ENCODE data around the gene DVL3. TPM values are rescaled to one million over a fixed set of nuclear protein-coding genes. Genes with fewer than 3 reads are reported as not detected.

Gene DVL3
- total RNA-seq, 2 experiments from 2014 or later: 35.0 to 36.3 TPM

DNA sequence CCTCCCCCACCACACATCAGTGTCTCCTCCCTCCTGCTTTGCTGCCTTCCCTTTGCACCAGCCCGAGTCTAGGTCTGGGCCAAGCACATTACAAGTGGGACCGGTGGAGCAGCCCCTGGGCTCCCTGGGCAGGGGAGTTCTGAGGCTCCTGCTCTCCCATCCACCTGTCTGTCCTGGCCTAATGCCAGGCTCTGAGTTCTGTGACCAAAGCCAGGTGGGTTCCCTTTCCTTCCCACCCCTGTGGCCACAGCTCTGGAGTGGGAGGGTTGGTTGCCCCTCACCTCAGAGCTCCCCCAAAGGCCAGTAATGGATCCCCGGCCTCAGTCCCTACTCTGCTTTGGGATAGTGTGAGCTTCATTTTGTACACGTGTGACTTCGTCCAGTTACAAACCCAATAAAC lies 28.5 kb downstream of the DVL3 start:
- Mint-ChIP-seq H3K4me1 (peaks cover 32% of the 10 kb centered on the region), H3K4me3 (no peak overlapping the region), H3K27me3 (no peaks in the 10 kb centered on the region), H3K27ac (no peak overlapping the region), H3K9me3 (no peaks in the 10 kb centered on the region), H3K36me3 (ENCODE audit: low read depth) (peaks cover 63% of the 10 kb centered on the region)
- DNase-seq: no peak
- ChIA-PET POLR2A (no interaction called here), CTCF (interaction anchor here (0.7 to 4.3 kb wide), 7 partner anchors 10 to 109 kb away, joined by 3 to 22 read pairs (median 3); partner anchors contain the start of genes AP2M1 and EIF2B5)

DNA sequence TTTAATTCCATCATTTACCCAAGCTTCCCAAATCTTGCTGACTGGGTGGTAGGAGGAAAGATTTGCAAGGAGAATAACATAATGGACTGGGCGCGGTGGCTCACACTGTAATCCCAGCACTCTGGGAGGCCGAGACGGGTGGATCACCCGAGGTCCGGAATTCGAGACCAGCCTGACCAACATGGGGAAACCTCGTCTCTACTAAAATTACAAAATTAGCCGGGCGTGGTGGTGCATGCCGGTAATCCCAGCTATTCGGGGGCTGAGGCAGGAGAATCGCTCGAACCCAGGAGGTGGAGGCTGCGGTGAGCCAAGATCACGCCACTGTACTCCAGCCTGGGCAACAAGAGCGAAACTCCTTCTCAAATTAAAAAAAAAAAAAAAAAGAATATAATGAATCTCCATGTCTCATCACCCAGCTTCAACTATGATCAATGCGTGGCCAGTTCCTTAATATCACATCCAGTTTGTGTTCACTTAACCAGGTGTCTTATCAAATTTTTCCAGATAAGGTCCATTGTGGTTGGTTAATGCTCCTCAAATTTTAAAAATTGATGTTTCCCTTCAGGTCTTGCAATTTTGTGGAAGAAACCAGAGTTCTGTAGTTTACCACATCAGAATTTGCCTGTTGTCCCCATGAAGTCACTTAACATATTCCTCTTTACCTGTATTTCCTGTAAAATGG lies 29.5 kb downstream of the DVL3 start:
- Mint-ChIP-seq H3K36me3 (ENCODE audit: low read depth) (peaks cover 58% of the 10 kb centered on the region), H3K9me3 (no peaks in the 10 kb centered on the region), H3K4me3 (peak overlapping the region; percentile 94), H3K27me3 (no peaks in the 10 kb centered on the region), H3K4me1 (peaks cover 36% of the 10 kb centered on the region), H3K27ac (peak overlapping the region; percentile 82)
- ChIA-PET POLR2A (no interaction called here), CTCF (interaction anchor here (0.6 to 4.3 kb wide), 5 partner anchors 11 to 270 kb away, joined by 3 to 22 read pairs (median 4); partner anchors contain the start of genes AP2M1 and EIF2B5)
- no peak for DNase-seq

- H3K4me3 Mint-ChIP-seq: peak overlapping the region; percentile 94
- H3K27me3 Mint-ChIP-seq: no peaks in the 10 kb centered on the region
- H3K4me1 Mint-ChIP-seq: peaks cover 36% of the 10 kb centered on the region
- ChIA-PET POLR2A (interaction anchor here (0.7 kb wide), 1 partner anchor 10 kb away, joined by 3 read pairs; no protein-coding TSS in a partner anchor), CTCF (interaction anchor here (0.6 to 4.3 kb wide), 5 partner anchors 9 to 271 kb away, joined by 3 to 22 read pairs (median 3); partner anchors contain the start of genes AP2M1 and DVL3)
- peaks cover 57% of the 10 kb centered on the region for H3K36me3 Mint-ChIP-seq (ENCODE audit: low read depth)
- no peaks in the 10 kb centered on the region for H3K9me3 Mint-ChIP-seq
- H3K27ac Mint-ChIP-seq: peak overlapping the region; percentile 94
- peak; percentile 99 for DNase-seq
Observed at GRCh38 chr3:184185461-184186183, 30.4 kb downstream of the DVL3 start.

- H3K4me1 Mint-ChIP-seq: peaks cover 36% of the 10 kb centered on the region
- POLR2A ChIA-PET: interaction anchor here (0.7 kb wide), 1 partner anchor 11 kb away, joined by 3 read pairs; no protein-coding TSS in a partner anchor
- peaks cover 50% of the 10 kb centered on the region for H3K36me3 Mint-ChIP-seq (ENCODE audit: low read depth)
- DNase-seq: no peak
- CTCF ChIA-PET: interaction anchor here (0.7 to 4.3 kb wide), 4 partner anchors 9 to 42 kb away, joined by 3 to 22 read pairs (median 3); partner anchors contain the start of genes AP2M1 and DVL3
- no peaks in the 10 kb centered on the region for H3K27me3 Mint-ChIP-seq
- H3K4me3 Mint-ChIP-seq: peak within 1 kb of the TSS; percentile 94
- H3K27ac Mint-ChIP-seq: peak within 1 kb of the TSS; percentile 94
- no peaks in the 10 kb centered on the region for H3K9me3 Mint-ChIP-seq
Observed at GRCh38 chr3:184186184-184186901, 31.2 kb downstream of the DVL3 start, which contains the start of gene ABCF3. Gene ABCF3, plus strand, starts transcription at chr3:184186199. Its CDS starts 9 bp downstream, at chr3:184186208.

DNA sequence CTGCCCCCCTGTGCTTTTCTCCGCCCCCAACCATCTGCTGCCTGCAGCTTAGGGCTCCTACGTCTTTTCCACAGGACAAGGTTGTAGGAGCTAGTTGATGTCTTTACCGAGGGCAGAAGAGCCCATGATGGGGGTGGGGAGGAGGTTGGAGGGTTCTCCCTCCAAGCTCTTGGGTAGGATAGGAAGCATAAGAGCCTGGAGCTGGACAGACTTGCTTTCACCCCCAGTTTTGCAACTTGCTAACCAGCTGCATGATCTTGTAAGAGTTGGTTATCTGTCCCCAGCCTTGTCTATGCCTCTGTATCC lies 31.7 kb downstream of the DVL3 start:
- ChIA-PET CTCF (no interaction called here), POLR2A (no interaction called here)
- no peaks in the 10 kb centered on the region for H3K9me3 Mint-ChIP-seq
- H3K36me3 Mint-ChIP-seq (ENCODE audit: low read depth): peaks cover 47% of the 10 kb centered on the region
- DNase-seq: no peak
- peak overlapping the region; percentile 94 for H3K27ac Mint-ChIP-seq
- H3K4me1 Mint-ChIP-seq: peaks cover 36% of the 10 kb centered on the region
- no peaks in the 10 kb centered on the region for H3K27me3 Mint-ChIP-seq
- H3K4me3 Mint-ChIP-seq: peak overlapping the region; percentile 94

GRCh38 chr3:184188080-184188479 lies 32.9 kb downstream of the DVL3 start:
- Mint-ChIP-seq H3K4me1 (peaks cover 36% of the 10 kb centered on the region), H3K4me3 (peak overlapping the region; percentile 94), H3K9me3 (no peaks in the 10 kb centered on the region), H3K27ac (no peak overlapping the region), H3K27me3 (no peaks in the 10 kb centered on the region), H3K36me3 (ENCODE audit: low read depth) (peaks cover 44% of the 10 kb centered on the region)
- DNase-seq: no peak
- CTCF ChIA-PET: no interaction called here
- POLR2A ChIA-PET: no interaction called here

DNA sequence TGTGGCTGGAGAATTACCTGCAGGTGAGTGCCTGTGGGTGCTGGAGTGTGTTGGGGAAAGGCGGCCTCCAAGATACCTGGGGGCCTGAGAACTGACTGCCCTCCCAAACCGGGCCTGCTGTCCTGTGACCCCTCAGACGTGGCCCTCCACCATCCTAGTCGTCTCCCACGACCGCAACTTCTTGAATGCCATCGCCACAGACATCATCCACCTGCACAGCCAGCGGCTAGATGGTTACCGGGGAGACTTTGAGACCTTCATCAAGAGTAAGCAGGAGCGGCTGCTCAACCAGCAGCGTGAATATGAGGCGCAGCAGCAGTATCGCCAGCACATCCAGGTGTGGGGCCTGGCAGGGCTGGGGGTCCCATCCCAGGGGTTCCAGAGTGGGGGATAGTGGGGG lies 34.2 kb downstream of the DVL3 start:
- ChIA-PET CTCF (no interaction called here), POLR2A (no interaction called here)
- peaks cover 33% of the 10 kb centered on the region for H3K4me1 Mint-ChIP-seq
- H3K27me3 Mint-ChIP-seq: no peaks in the 10 kb centered on the region
- no peak for DNase-seq
- no peaks in the 10 kb centered on the region for H3K9me3 Mint-ChIP-seq
- no peak overlapping the region for H3K4me3 Mint-ChIP-seq
- H3K36me3 Mint-ChIP-seq (ENCODE audit: low read depth): peaks cover 41% of the 10 kb centered on the region
- H3K27ac Mint-ChIP-seq: no peak overlapping the region

DNA sequence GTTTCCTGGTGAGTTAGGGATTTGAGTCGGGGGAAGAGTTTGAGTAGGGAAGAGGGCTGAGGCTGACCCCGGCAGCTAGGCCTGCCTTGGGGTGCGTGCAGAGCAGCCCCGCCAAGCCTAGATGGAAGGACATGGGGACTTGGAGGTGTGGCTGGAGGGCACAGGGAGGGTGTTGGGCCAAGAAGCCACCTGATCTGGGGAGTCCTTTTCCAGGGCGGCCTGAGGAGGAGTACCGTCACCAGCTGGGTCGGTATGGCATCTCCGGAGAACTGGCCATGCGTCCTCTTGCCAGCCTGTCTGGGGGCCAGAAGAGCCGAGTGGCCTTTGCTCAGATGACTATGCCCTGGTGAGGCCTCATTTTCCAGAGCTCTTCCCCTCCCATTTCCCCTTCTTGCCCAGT lies 37.7 kb downstream of the DVL3 start:
- Mint-ChIP-seq H3K27ac (no peak overlapping the region), H3K4me3 (no peak overlapping the region), H3K27me3 (no peaks in the 10 kb centered on the region), H3K4me1 (peaks cover 8% of the 10 kb centered on the region), H3K9me3 (no peaks in the 10 kb centered on the region), H3K36me3 (ENCODE audit: low read depth) (peaks cover 33% of the 10 kb centered on the region)
- ChIA-PET POLR2A (no interaction called here), CTCF (interaction anchor here (1.2 kb wide), 1 partner anchor 11 kb away, joined by 3 read pairs; no protein-coding TSS in a partner anchor)
- DNase-seq: no peak

DNA sequence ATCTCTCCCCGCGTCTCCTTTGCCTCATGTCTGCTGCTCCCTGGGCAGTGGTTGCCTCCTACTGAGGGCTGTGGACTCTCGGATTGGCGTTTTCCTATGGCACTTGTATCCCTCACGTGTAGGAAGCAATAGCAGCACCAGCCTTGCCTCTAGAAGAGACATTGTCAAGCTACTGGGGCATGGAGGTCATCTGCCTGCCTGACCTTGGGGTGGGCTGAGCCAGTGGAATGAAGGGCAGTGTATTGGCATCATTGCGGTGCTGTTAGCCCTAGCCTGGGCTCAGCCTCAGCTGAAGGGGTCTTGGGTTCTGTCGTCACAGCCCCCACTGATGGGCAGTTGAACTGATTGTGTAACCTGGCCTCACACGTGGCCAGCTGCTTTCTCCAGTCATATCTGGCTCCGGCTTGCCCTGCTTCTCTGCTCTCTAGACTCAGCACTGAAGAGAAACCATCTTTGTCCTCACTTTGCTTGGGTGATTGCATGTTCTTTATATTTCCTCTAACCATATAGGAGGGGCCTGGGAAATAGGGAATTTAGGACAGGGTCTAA lies 38.9 kb downstream of the DVL3 start:
- Mint-ChIP-seq H3K27me3 (no peaks in the 10 kb centered on the region), H3K27ac (no peak overlapping the region), H3K4me3 (no peak overlapping the region), H3K36me3 (ENCODE audit: low read depth) (peaks cover 29% of the 10 kb centered on the region), H3K9me3 (no peaks in the 10 kb centered on the region), H3K4me1 (peaks cover 4% of the 10 kb centered on the region)
- ChIA-PET POLR2A (no interaction called here), CTCF (interaction anchor here (0.8 to 1.2 kb wide), 3 partner anchors 9 to 34 kb away, joined by 3 read pairs; no protein-coding TSS in a partner anchor)
- no peak for DNase-seq

DNA sequence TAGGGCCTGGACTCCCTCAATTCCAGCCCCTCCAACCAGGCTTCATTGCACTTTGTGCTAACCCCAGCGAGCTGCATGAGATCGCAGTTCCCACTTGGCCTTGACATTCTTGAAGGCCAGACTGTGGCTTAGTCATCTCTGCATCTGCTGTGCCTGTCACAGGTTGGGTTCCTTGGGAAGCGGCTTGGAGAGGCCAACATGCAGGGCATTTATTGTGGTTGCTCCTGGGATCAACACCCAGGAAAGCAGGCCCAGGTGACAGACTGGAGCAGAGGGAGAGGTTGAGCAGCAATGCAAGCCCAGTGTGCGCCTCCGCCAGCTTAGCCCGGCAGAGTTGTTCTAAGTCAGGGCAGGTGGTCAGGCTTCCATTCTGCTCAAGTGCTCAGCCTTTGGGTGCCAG lies 41.4 kb downstream of the DVL3 start:
- Mint-ChIP-seq H3K27me3 (no peaks in the 10 kb centered on the region), H3K4me3 (no peak overlapping the region), H3K4me1 (no peaks in the 10 kb centered on the region), H3K27ac (no peak overlapping the region), H3K36me3 (ENCODE audit: low read depth) (peaks cover 18% of the 10 kb centered on the region), H3K9me3 (no peaks in the 10 kb centered on the region)
- POLR2A ChIA-PET: no interaction called here
- CTCF ChIA-PET: interaction anchor here (1.1 to 1.2 kb wide), 2 partner anchors 13 to 15 kb away, joined by 3 read pairs; no protein-coding TSS in a partner anchor
- no peak for DNase-seq

- Mint-ChIP-seq H3K9me3 (no peaks in the 10 kb centered on the region), H3K27me3 (no peaks in the 10 kb centered on the region), H3K4me3 (no peak overlapping the region), H3K4me1 (no peaks in the 10 kb centered on the region), H3K36me3 (ENCODE audit: low read depth) (peaks cover 9% of the 10 kb centered on the region), H3K27ac (no peak overlapping the region)
- ChIA-PET CTCF (interaction anchor here (0.7 kb wide), 1 partner anchor 13 kb away, joined by 3 read pairs; no protein-coding TSS in a partner anchor), POLR2A (no interaction called here)
- no peak for DNase-seq
Observed at GRCh38 chr3:184198509-184198908, 43.3 kb downstream of the DVL3 start.

GRCh38 chr3:184200825-184201224 lies 45.6 kb downstream of the DVL3 start:
- Mint-ChIP-seq H3K27me3 (no peaks in the 10 kb centered on the region), H3K9me3 (no peaks in the 10 kb centered on the region), H3K27ac (peak overlapping the region; percentile 57), H3K36me3 (ENCODE audit: low read depth) (no peaks in the 10 kb centered on the region), H3K4me1 (no peaks in the 10 kb centered on the region), H3K4me3 (no peak overlapping the region)
- DNase-seq: no peak
- ChIA-PET POLR2A (no interaction called here), CTCF (no interaction called here)
